Measurements from ENCODE around the gene PHACTR2. TPM values are rescaled to one million over a fixed set of nuclear protein-coding genes. Genes with fewer than 3 reads are reported as not detected.
A peak's percentile ranks its signal among the peaks of the same experiment; 100 is the strongest.
"Not testable (repeated sequence)": the region's sequence is repeated elsewhere in the genome, so short reads cannot be mapped to it uniquely, and the experiment has no call there.

The PHACTR2 gene
- total RNA-seq, 2 donors from 2014 or later: 50.3 to 54.4 TPM

GRCh38 chr6:143727035-143727434 is 49.3 kb downstream of the PHACTR2 start:
- intact Hi-C loops (cut with DNase I, micrococcal nuclease): no loop called here
- ATAC-seq (no peak), DNase-seq (no peak)

DNA sequence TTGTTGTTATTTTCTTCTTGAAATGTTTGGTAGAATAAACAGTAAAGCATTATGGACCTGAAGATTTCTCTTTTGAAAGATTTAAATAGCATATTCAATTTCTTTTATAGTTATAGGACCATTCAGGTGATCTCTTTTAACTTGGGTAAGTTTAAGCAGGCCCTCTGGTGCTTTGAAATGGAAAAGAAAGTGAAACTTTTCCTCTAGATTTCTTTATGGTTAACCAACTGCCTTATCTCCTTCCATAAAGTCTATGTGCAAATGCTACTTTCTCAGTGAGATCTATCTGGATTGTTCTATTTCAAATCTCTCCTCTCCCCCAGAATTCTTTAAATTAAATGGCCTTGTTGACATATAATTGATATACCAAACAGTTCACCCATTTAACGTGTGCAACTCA is 54.0 kb downstream of the PHACTR2 start:
- ATAC-seq (peak; percentile 88), DNase-seq (no peak)
- intact Hi-C loops (cut with DNase I, micrococcal nuclease): no loop called here

DNA sequence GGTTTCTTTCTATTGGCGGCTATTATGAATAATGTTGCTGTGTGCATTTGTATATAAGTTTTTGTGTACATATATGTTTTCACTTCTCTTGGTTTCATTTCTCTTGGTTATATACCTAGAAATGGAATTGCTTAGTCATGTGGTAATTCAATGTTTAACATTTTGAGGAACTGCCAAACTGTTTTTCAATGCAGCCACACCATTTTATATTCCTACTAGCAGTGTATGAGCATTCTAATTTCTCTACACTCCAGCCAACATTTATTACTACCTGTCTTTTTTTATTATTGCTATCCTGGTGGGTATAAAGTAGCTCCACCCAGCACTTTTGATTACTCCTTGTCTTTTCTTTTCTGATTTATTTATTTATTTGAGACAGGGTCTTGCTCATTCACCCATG is 54.8 kb downstream of the PHACTR2 start:
- peak; percentile 77 for ATAC-seq
- intact Hi-C loops (cut with DNase I, micrococcal nuclease): no loop called here

GRCh38 chr6:143733510-143733909 is 55.7 kb downstream of the PHACTR2 start:
- no peak for DNase-seq
- ATAC-seq: no peak
- intact Hi-C loops (cut with DNase I, micrococcal nuclease): no loop called here

More for the DNA sequence above, 54.8 kb downstream of the PHACTR2 start:
- DNase-seq: no peak

GRCh38 chr6:143734641-143735063 is 56.9 kb downstream of the PHACTR2 start:
- no peak for DNase-seq

DNA sequence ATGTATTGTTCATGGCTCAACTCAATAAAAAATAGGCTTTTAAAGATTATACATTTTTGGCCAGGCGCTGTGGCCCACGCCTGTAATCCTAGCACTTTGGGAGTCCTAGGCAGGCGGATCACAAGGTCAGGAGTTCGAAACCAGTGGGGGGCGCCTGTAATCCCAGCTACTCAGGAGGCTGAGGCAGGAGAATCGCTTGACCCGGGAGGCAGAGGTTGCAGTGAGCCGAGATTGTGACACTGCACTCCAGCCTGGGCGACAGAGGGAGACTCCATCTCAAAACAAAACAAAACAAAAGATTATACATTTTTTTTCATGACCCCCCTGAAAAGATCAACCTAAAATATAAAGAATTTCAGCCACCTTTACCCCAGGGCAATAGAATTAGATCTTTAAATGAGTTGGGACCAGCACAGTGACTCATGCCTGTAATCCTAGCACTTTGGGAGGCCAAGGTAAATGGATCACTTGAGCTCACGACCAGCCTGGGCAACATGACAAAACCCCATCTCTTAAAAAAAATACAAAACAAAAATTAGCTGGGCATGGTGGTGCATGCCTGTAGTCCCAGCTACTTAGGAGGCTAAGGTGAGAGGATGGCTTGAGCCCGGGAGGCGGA is 60.4 kb downstream of the PHACTR2 start:
- DNase-seq; intact Hi-C loops (cut with DNase I, micrococcal nuclease); ATAC-seq: not testable (repeated sequence)

More at GRCh38 chr6:143734641-143735063, 56.9 kb downstream of the PHACTR2 start:
- intact Hi-C loops (cut with DNase I, micrococcal nuclease): no loop called here
- ATAC-seq: peak; percentile 41

- ATAC-seq: no peak
- no peak for DNase-seq
- intact Hi-C loops (cut with DNase I, micrococcal nuclease): no loop called here
Measured at GRCh38 chr6:143739341-143739851, 61.6 kb downstream of the PHACTR2 start.

DNA sequence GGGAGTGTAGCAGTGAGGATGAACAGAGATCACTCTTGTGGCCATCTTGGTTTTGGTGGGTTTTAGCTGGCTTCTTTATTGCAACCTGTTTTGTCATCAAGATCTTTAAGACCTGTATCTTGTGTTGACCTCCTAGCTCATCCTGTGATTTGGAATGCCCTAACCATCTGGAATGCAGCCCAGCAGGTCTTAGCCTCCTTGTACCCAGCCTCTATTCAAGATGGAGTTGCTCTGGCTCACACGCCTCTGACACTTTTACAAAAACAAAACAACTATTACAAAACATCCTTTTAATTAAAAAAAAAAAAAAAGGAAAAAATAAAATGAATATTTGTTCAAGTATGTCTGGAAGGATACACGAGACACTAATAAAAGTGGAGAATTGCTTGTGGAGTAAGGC is 62.4 kb downstream of the PHACTR2 start:
- intact Hi-C loops (cut with DNase I, micrococcal nuclease): no loop called here
- DNase-seq (no peak), ATAC-seq (no peak)

DNA sequence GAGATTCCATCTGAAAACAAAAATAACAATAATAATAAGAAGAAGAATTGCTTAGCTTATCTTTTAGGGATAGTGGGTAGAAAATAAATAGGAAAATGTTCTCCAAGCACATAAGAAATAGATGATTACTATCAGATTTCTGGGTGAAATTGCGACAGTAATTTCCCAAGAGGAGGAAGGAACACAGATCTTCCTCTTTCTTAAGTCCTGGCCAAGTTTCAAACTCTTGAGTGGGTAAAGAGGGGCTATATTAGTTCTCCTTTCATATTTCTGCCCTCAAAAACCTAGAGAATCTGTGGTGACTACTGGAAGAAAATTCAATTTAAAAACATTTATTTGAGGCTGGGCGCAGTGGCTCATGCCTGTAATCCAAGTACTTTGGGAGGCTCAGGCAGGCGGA is 63.7 kb downstream of the PHACTR2 start:
- DNase-seq (no peak), ATAC-seq (no peak)
- intact Hi-C loops (cut with DNase I, micrococcal nuclease): no loop called here

- no peak for ATAC-seq
Measured at GRCh38 chr6:143742070-143742954, 64.5 kb downstream of the PHACTR2 start.

GRCh38 chr6:143742955-143743255 is 65.1 kb downstream of the PHACTR2 start:
- ATAC-seq (no peak), DNase-seq (no peak)
- intact Hi-C loops (cut with DNase I, micrococcal nuclease): no loop called here

More at GRCh38 chr6:143742070-143742954, 64.5 kb downstream of the PHACTR2 start:
- intact Hi-C loops (cut with DNase I, micrococcal nuclease): no loop called here
- DNase-seq: no peak

GRCh38 chr6:143743301-143744166 is 65.8 kb downstream of the PHACTR2 start:
- ATAC-seq (peak; percentile 34), DNase-seq (peak in 1 of 2 donors; percentile 47)
- intact Hi-C loops (cut with DNase I, micrococcal nuclease): no loop called here

DNA sequence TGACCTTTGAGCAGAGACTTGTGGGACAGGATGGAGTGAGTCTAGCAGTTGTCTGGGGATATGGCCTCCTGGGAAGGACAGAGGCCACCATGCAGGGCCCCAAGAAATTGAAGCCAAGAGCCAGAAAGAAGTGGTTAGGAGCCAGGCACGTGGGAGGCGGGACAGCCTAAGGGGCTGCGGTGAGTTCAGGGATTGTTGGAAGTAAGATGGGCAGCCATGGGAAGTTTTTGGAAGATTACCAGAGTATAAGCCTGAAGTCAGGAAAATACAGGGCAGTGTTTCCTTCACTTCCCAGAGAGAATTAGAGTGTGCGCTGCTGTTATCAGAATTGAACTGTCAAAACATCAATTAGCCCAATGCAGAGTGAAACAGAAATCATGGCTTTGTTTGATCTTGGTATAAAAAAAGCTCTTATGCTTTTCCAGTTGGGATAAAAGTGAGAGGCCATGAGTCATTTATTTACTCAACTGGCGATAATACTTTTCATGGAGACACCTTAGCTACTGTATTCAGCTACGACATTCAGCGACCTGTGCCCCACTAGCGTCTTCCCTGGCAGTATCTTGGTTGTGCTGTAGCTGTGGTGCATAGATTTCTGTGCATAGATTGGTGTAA is 66.9 kb downstream of the PHACTR2 start:
- ATAC-seq (peak; percentile 82), DNase-seq (peak; percentile 48 to 59)

GRCh38 chr6:143745166-143746133 is 67.7 kb downstream of the PHACTR2 start:
- peak; percentile 34 to 62 for DNase-seq
- peak; percentile 70 for ATAC-seq
- intact Hi-C loops (cut with DNase I, micrococcal nuclease): no loop called here

More for the DNA sequence above, 66.9 kb downstream of the PHACTR2 start:
- intact Hi-C loops (cut with DNase I, micrococcal nuclease): no loop called here

DNA sequence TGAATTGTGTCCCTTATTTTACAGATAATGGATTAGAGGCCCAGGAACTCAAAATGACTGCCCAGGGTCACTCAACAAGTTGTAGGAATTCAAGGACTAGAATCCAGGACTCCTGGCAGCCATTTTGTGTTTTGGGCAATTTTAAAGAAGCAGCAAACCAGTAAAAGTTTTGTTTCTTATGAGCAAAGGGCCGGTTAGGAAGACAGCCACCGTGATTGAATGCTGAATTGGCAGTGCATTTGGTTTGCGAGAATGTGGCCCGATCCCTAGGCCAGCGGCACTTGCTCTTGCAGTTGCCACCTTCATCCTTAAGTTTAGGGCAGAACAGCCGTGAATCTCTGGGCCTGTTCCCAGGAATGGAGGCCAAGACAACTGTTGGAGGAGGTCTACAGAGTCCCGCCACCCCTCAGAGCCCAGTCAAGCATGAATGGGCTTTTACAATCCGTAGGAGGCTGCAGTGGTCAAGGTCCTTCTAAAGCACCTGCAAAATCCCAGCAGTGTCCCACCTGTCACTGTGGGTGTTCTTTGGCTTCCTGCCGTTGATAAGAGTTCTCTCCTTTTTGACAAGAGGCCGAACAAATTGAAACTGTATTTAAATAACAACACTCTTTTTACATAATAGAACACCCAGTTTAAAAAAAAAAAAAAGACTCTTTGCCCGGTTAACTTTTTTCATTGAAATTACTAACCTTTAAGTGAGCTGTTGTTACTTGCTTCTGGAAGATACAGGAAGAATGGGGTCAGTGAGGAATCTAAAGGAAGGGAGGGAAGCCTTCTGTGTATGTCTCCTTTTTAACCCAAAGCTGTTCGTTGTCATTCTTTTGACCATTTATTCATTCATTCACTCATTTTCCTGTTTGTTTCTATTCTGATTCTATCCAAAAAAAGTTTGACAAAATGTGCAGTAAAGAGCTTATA is 68.7 kb downstream of the PHACTR2 start:
- peak in 1 of 2 donors; percentile 42 for DNase-seq
- intact Hi-C loops (cut with DNase I, micrococcal nuclease): no loop called here
- ATAC-seq: peak; percentile 16

- ATAC-seq: peak; percentile 47
- intact Hi-C loops (cut with DNase I, micrococcal nuclease): no loop called here
- DNase-seq: no peak
Measured at GRCh38 chr6:143747347-143747842, 69.6 kb downstream of the PHACTR2 start.

Data from left colon (tissue), 2 donors.